Measurements from ENCODE around the gene RSPH3. TPM values are rescaled to one million over a fixed set of nuclear protein-coding genes. Genes with fewer than 3 reads are reported as not detected.
"Not testable (repeated sequence)": the region's sequence is repeated elsewhere in the genome, so short reads cannot be mapped to it uniquely, and the experiment has no call there.

The RSPH3 gene
- total RNA-seq, 4 donors from 2014 or later, result 8.0 to 13.2 (median 11.2) TPM

DNA sequence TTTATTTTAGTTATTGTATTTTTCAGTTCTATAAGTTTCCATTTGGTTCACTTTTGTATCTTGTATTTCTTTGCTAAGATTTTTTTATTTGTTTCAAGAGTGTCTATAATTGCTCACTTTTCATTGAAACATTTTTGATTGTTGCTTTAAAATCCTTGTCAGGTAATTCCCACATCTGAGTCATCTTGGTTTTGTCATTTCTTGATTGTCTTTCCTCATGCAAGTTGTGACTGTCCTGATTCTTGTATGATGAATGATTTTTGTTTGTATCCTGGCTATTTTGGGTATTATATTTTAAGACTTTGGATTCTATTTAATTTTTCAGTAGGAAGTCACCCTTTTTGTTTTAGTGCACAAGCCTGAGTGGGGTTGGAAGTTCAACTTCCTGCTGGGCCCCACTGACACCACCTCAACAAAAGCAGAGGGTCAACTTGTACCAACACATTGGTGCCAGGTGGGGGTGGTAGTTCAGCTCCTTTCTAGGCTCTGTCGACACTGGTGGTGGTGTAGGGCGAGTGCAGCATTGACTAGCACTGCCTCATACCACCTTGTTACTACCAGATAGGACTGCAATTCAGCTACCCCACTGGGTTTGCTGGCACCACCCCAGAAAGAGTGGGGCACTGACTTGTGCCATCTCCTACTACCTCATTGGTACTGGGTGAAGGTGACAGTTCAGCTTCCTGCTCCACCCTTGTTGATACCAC, 8.8 kb downstream of the RSPH3 start:
- Histone ChIP-seq H3K36me3 (peaks cover 0 to 18% (median 0%) of the 10 kb centered on the region in 3 donors), H3K27ac (peak overlapping the region; percentile 43 to 74 (median 57)), H3K9me3 (no peaks in the 10 kb centered on the region), H3K4me3 (no peak overlapping the region), H3K4me1 (peaks cover 0 to 24% (median 2%) of the 10 kb centered on the region in 3 donors), H3K27me3 (no peaks in the 10 kb centered on the region)
- intact Hi-C loops (cut with DNase I), result no loop called here
- TF ChIP-seq, protein P1, sequence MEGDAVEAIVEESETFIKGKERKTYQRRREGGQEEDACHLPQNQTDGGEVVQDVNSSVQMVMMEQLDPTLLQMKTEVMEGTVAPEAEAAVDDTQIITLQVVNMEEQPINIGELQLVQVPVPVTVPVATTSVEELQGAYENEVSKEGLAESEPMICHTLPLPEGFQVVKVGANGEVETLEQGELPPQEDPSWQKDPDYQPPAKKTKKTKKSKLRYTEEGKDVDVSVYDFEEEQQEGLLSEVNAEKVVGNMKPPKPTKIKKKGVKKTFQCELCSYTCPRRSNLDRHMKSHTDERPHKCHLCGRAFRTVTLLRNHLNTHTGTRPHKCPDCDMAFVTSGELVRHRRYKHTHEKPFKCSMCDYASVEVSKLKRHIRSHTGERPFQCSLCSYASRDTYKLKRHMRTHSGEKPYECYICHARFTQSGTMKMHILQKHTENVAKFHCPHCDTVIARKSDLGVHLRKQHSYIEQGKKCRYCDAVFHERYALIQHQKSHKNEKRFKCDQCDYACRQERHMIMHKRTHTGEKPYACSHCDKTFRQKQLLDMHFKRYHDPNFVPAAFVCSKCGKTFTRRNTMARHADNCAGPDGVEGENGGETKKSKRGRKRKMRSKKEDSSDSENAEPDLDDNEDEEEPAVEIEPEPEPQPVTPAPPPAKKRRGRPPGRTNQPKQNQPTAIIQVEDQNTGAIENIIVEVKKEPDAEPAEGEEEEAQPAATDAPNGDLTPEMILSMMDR (IDR thresholded peaks at IDR 0.05), result peak in 1 of 6 experiments; percentile 40
- no peak for TF ChIP-seq POLR2A (IDR thresholded peaks at IDR 0.05)
- WGBS, 2 donors, result 90% methylated on average over 2 of the region's 2 CpGs; no CpG with 5 or more reads in 1 of the 2 donors
- no peak for DNase-seq

DNA sequence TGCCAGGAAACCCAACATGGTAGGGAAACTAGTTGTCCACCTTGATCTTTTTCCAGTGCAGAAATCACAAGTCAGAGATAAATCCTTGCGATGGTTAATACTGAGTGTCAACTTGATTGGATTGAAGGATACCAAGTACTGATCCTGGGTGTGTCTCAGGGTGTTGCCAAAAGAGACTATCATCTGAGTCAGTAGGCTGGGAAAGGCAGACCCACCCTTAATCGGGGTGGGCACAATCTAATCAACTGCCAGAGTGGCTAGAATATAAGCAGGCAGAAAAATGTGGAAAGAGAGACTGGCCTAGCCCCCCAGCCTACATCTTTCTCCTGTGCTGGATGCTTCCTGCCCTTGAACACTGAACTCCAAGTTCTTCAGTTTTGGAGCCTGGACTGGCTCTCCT, 10.3 kb downstream of the RSPH3 start:
- intact Hi-C loops (cut with DNase I); H3K27me3 ChIP-seq; H3K9me3 ChIP-seq; DNase-seq; H3K4me3 ChIP-seq: not testable (repeated sequence)
- 63 to 82% methylated on average over 2 of the region's 2 CpGs for WGBS, 2 donors
- Histone ChIP-seq H3K27ac (peak overlapping the region in 3 of 4 donors; percentile 4 to 74 (median 43)), H3K36me3 (peaks cover 0 to 23% (median 0%) of the 10 kb centered on the region in 3 donors), H3K4me1 (peaks cover 0 to 11% (median 0%) of the 10 kb centered on the region in 3 donors)

DNA sequence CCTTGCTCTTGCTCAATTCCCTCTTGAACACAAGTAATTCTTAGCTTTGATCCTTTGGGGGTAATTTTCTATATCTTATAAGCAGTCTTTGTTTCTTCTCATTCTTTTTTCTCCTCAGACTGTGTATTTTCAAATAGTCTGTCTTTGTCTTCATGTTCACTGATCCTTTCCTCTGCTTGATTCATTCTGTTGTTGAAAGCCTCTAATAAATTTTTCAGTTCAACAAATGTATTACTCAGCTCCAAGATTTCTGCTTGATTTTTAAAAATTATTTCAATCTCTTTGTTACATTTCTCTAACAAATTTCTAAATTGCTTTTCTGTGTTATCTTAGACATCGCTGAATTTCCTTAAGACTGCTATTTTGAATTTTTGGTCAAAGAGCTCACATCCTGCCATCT, 11.5 kb downstream of the RSPH3 start:
- no peaks in the 10 kb centered on the region for H3K9me3 ChIP-seq
- 100% methylated on average over 1 of the region's 1 CpG for WGBS, 2 donors

DNA sequence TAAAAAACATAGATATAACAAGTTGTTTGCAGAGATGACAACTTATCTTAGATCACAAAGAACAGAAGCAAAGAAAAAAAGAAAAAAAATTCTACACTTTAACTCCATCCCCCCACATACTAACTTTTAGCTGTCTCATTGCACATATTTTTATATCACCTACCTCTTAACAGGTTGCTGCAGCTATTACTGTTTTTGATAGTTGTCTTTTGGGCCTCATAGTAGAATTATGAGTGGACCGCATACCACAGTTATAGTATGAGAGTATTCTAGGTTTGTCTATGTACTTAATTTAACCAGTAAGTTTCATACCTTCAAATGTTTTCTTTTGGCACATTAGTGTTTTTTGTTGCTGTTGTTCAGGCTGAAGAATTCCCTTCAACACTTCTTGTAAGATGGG, 12.3 kb downstream of the RSPH3 start:
- Histone ChIP-seq H3K4me3 (no peak overlapping the region), H3K27me3 (no peaks in the 10 kb centered on the region), H3K36me3 (peaks cover 0 to 13% (median 0%) of the 10 kb centered on the region in 3 donors), H3K4me1 (peaks cover 0 to 6% (median 0%) of the 10 kb centered on the region in 3 donors), H3K27ac (no peak overlapping the region), H3K9me3 (no peaks in the 10 kb centered on the region)
- intact Hi-C loops (cut with DNase I), result no loop called here
- TF ChIP-seq, protein P1 (IDR thresholded peaks at IDR 0.05), result no peak
- no peak for TF ChIP-seq POLR2A (IDR thresholded peaks at IDR 0.05)
- no peak for DNase-seq
- WGBS, 2 donors, result 89 to 93% methylated on average over 1 of the region's 1 CpG

More for the DNA sequence above, 11.5 kb downstream of the RSPH3 start:
- TF ChIP-seq, protein P1 (IDR thresholded peaks at IDR 0.05), result no peak
- no peak for TF ChIP-seq POLR2A (IDR thresholded peaks at IDR 0.05)
- Histone ChIP-seq H3K4me3 (no peak overlapping the region), H3K27me3 (no peaks in the 10 kb centered on the region), H3K36me3 (peaks cover 0 to 21% (median 0%) of the 10 kb centered on the region in 3 donors), H3K27ac (no peak overlapping the region), H3K4me1 (peaks cover 0 to 6% (median 0%) of the 10 kb centered on the region in 3 donors)
- DNase-seq, result no peak
- intact Hi-C loops (cut with DNase I), result no loop called here

DNA sequence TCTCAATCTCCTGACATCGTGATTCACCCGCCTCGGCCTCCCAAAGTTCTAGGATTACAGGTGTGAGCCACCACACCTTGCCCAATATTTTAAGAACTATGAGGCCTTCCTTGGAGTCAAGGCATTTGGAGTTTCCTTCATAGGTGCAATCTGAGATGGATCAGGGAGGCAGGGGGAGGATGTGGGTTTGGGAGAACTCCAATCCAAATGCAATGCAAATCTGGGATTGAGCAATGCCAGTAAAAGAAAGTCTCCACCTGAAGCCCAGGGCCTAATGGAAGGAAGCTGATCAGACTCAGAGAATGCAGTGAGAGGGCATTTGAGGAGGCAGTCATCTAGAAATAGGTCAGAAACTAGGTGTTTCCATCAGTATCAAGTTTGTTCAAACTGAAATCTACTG, 21.2 kb downstream of the RSPH3 start:
- intact Hi-C loops (cut with DNase I), result no loop called here
- H3K4me1 ChIP-seq, result no peaks in the 10 kb centered on the region
- no peaks in the 10 kb centered on the region for H3K27me3 ChIP-seq
- no peak overlapping the region for H3K27ac ChIP-seq
- DNase-seq, result no peak
- no peak overlapping the region for H3K4me3 ChIP-seq
- 97% methylated on average over 3 of the region's 3 CpGs; no CpG with 5 or more reads in 1 of the 2 donors for WGBS, 2 donors
- TF ChIP-seq, protein P1 (IDR thresholded peaks at IDR 0.05), result no peak
- TF ChIP-seq POLR2A (IDR thresholded peaks at IDR 0.05), result no peak
- no peaks in the 10 kb centered on the region for H3K9me3 ChIP-seq
- H3K36me3 ChIP-seq, result peaks cover 0 to 76% (median 4%) of the 10 kb centered on the region in 3 donors
